ENCODE data around the gene ATP10D. TPM values are rescaled to one million over a fixed set of nuclear protein-coding genes. Genes with fewer than 3 reads are reported as not detected.

Gene ATP10D
- total RNA-seq, result 33.5 and 58.6 TPM in 2 replicates

DNA sequence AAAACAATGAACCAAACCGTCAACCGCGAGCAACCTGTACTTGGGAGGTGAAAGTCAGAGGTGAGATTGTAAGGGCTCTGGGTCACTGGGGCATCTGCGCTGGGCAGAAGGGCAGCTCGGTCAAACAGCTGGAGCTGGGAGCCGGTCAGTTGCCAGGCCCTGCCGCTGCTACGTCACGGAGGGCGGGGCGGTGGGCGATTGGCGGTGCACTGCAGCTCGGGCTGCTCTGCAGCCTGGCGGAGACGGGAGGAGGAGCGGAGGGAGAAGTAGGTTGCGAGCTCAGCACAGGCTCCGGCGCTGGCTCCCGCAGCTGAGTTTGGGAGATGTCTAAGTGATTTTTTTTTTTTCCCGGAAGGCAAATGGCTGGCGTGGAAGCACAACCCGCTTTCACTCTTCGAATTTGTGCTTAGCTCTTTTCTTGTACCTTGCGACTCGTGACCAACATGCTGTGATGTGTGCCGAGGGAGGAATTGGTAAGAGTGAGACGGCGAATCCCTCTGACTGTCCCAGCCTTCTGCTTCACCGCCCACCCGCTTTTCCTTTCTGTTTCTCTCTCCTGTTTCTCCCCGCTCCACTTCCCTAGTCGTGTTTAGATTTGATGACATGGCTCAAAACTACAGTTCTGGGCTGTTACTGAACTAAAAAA is at the start of gene ATP10D:
ATP10D (plus strand) TSS at position 229 of the 646 bp plus-strand sequence. CDS start 27,266 bp downstream, outside the sequence.

DNA sequence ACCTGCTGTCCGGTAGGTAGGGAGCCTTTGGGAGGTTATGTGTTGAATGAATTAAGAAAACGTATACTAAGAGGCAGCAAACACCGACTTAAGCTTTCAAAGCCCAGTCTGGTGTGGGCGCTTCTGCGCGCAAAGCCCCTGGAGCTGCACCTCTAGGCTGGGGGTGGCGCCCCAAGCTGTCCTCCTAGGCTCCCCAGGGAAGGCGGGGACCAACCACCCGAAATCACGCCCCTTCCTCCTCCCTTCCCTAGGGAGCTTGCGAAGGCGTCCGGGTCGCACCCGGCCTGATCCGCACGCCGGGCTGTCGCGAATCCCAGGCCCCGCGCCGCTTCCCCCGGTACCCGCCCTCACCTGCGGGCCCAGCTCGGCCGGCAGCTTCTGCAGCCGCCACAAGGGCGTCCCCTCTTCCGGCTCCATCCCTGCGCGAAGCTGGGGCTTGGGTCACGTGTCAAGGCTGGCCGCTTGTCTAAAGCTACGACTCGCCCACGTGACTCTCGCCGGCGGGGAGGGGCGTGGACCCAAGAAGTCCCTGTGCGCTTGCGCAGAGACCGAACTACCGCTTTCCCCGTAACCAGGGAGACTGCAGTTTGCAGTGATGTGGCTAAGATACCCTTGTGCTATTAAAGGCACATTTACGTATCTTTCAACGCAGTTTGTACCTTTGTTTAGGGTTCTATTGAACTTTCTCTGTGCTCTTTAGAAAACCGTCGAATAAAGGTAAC is 21.7 kb upstream of the ATP10D start, which contains the start of gene COMMD8:
COMMD8 (minus strand) TSS at position 468 of the 722 bp plus-strand sequence; CDS start at position 417, 51 bp downstream.

Other genes with a start within 250 kb of the ATP10D start
- gene COMMD8, start 21.6 kb upstream of the ATP10D start, total RNA-seq, result 24.8 and 28.0 TPM in 2 replicates

Data from nasal cavity respiratory epithelium epithelial cell of viscerocranial mucosa (primary cell).